NAMALWA (cell line): ENCODE results near the gene ADCYAP1R1.

Experiments
- DNase-seq: peaks from one replicate; pipeline ENCODE4 v3.0.0-alpha.2; 2015; ENCODE audit warnings: low spot score

Gene ADCYAP1R1

DNA sequence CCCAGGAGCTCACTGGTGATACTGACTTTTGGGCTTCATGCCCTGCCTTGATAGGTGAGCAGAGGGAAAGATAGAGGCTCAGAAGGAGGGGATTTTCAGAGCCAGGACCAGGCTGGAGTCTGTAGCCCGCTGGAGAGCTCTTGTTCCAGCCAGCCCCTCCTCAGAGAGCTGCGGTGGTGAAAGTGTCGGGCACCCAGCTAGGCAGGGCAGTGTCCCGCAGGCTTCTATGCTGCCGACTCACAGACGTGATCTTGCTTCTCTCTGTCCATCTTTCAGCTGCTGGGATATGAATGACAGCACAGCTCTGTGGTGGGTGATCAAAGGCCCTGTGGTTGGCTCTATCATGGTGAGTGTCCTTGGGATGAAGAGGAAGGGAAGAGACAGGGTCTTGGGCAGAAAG, 35.2 kb downstream of the ADCYAP1R1 start:
- no peak for DNase-seq

- DNase-seq: no peak
Observed at GRCh38 chr7:31091924-31092434, 39.9 kb downstream of the ADCYAP1R1 start.

DNA sequence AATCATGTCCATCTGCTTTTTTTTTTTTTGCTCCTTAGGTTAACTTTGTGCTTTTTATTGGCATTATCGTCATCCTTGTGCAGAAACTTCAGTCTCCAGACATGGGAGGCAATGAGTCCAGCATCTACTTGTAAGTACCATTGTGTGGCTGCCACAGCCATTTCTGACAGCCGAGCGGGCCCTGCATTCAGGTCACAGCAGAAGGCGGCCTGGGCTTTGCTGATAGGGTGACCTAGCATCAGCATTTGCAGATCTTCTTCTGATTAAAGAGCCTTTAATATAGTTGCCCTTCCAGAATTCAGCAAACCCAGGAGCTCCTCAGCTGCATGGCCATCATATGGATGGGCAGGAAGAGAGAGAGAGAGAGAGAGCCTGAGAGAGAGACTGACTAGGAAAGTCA, 40.5 kb downstream of the ADCYAP1R1 start:
- DNase-seq: no peak

GRCh38 chr7:31093282-31093681, 41.2 kb downstream of the ADCYAP1R1 start:
- DNase-seq: no peak

DNA sequence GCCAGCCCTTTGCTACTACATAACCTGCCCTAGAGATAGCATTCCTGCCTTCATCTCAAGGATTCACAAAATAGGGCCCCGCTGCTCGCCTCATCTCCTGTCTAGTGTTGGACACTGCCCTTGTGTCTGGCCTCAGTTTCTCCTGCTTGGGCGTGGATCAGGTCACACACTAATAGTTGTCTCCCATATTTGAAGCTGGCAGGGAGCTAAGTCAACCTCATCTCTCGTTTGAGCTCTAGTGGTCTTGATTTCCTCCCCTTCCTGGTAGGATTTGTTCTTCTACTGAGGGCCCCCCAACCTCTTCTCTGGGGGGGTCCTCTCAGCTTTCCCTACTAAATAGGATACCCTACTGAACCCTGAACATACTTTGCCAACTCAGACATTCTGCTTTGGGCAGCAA, 42.2 kb downstream of the ADCYAP1R1 start:
- DNase-seq: no peak

DNA sequence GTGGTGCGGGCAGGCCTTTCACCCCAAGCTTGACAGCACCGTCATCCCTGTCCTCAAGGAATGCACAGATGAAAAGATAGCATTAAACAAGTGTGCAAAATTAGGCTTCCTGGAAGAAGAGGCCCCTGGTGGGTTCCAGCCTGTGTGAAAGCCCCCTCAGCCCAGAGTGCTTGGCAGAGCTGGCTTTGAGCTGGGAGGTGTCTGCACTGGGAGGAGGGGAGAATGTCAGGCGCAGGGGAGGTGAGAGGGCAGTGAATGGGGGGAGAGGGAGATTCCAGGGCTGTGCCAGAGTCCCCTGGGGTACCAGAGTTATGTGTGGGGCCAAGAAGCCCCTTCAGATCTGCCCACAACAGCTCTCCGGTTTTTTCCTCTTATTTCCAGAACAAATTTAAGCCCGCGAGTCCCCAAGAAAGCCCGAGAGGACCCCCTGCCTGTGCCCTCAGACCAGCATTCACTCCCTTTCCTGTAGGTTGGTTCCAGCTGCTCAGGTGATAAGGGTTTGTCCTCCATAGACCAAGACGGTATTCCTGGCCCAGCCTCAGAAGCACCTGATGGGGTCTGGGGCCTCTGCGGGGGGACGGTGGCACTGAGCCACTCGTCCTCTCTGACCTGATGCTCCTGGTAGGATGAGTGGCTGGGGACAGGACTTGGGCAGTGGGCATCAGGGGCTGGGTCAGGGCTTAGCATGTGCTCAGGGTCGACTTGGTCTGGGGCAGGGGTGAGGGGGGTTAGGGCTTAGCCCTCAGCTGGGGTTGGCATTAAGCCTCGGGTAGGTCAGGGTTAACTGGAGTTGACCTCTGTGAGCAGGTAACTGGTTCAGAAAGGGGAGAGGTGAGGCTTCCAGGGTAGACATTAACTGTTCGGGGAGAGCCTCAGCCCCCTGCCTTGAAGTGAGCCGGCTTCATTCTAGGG, 43.4 kb downstream of the ADCYAP1R1 start:
- DNase-seq: no peak

- no peak for DNase-seq
Observed at GRCh38 chr7:31096198-31096876, 44.2 kb downstream of the ADCYAP1R1 start.

DNA sequence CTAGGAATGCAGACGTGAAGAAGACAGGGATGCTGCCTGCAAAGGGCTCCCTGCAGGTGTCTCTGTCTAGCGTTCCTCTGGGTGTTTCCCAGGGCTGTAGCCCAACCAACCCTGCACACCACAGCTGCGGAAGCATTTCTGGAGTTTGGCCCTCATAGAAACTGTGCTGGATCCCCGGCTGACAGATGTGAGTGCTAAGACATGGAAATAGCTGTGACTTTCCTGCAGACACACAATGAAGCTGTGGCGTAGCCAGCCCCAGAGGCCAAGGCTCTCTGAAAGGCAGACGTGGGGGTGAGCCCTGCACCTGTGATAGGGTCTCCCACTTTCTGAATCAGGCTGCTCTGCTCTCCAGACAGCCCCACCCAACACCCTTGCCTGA, 44.8 kb downstream of the ADCYAP1R1 start:
- no peak for DNase-seq

- no peak for DNase-seq
Observed at GRCh38 chr7:31098642-31099360, 46.7 kb downstream of the ADCYAP1R1 start.

- DNase-seq: no peak
Observed at GRCh38 chr7:31099451-31100444, 47.6 kb downstream of the ADCYAP1R1 start.

- no peak for DNase-seq
Observed at GRCh38 chr7:31100445-31100844, 48.3 kb downstream of the ADCYAP1R1 start.

- no peak for DNase-seq
Observed at GRCh38 chr7:31100871-31101270, 48.8 kb downstream of the ADCYAP1R1 start.

GRCh38 chr7:31101544-31101943, 49.4 kb downstream of the ADCYAP1R1 start:
- DNase-seq: no peak

GRCh38 chr7:31102151-31102972, 50.3 kb downstream of the ADCYAP1R1 start:
- DNase-seq: no peak

GRCh38 chr7:31102973-31103850, 51.1 kb downstream of the ADCYAP1R1 start:
- DNase-seq: no peak

GRCh38 chr7:31104361-31105255, 52.5 kb downstream of the ADCYAP1R1 start:
- no peak for DNase-seq

DNA sequence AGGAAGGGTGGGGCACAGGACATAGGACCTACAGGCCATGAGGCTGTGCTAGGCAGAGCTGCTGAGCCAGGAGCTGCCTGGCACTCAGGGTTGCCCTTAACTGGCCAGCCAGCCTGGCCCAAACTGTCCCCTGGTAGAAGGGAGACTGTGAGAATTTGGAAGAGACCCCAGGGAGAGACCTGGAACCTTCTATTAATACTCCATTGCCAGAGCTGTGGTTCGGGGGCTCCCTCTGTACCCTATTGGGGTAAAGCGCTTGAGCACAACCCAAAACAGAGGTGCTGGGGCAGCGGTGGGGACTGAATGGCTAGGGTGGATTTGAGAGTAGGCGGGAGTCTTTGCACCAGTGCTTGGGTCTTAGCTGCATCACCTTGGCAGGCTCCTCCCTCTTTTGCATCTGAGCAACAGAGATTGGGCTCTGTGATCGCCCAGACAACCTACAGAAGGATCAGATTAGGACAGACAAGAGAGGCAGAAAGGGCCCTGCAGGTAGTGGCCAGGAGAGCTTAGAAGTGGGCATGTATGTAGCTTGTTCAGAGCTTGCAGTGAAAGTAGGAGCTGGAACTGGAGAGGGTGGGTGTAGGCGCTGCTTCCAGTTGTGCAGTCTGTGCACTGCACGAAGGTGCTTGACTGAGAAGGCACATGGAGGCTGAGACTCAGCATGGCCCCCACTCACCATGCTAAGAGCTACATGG, 53.3 kb downstream of the ADCYAP1R1 start:
- DNase-seq: no peak
